ENCODE data around the gene MAPK1. TPM values are rescaled to one million over a fixed set of nuclear protein-coding genes. Genes with fewer than 3 reads are reported as not detected.
A peak's percentile ranks its signal among the peaks of the same experiment; 100 is the strongest.
"Not testable (repeated sequence)": the region's sequence is repeated elsewhere in the genome, so short reads cannot be mapped to it uniquely, and the experiment has no call there.

MAPK1 gene
- total RNA-seq, 4 donors from 2014 or later = 51.3 to 77.8 (median 66.0) TPM

DNA sequence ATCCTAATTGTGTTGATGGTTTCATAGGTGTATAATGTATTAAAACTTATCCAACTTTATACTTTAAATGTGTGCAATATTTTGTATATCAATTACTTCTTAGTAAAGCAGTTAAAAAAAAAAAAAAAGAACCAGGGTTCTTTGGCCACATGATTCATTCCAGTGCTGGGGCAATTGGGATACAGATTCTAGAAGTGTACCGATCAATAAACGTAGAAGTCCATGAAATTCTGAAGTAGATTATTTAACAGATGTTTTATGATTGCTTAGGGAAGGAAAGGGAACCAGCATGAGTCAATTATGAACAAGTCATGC lies 51.0 kb downstream of the MAPK1 start:
- H3K27ac ChIP-seq = peak overlapping the region; percentile 34
- H3K27me3 ChIP-seq = no peaks in the 10 kb centered on the region
- 10% methylated on average over 2 of the region's 2 CpGs for WGBS
- H3K9me3 ChIP-seq = no peaks in the 10 kb centered on the region
- H3K36me3 ChIP-seq = no peaks in the 10 kb centered on the region
- peaks cover 46% of the 10 kb centered on the region for H3K4me1 ChIP-seq
- DNase-seq (ENCODE audit: low spot score in 2 of 2) = no peak
- TF ChIP-seq POLR2AphosphoS5 (IDR thresholded peaks at IDR 0.05) = no peak
- no peak for TF ChIP-seq EP300 (IDR thresholded peaks at IDR 0.05)
- TF ChIP-seq POLR2A (IDR thresholded peaks at IDR 0.05) = no peak
- TF ChIP-seq, protein P1, sequence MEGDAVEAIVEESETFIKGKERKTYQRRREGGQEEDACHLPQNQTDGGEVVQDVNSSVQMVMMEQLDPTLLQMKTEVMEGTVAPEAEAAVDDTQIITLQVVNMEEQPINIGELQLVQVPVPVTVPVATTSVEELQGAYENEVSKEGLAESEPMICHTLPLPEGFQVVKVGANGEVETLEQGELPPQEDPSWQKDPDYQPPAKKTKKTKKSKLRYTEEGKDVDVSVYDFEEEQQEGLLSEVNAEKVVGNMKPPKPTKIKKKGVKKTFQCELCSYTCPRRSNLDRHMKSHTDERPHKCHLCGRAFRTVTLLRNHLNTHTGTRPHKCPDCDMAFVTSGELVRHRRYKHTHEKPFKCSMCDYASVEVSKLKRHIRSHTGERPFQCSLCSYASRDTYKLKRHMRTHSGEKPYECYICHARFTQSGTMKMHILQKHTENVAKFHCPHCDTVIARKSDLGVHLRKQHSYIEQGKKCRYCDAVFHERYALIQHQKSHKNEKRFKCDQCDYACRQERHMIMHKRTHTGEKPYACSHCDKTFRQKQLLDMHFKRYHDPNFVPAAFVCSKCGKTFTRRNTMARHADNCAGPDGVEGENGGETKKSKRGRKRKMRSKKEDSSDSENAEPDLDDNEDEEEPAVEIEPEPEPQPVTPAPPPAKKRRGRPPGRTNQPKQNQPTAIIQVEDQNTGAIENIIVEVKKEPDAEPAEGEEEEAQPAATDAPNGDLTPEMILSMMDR (IDR thresholded peaks at IDR 0.05) = no peak
- H3K4me3 ChIP-seq = no peak overlapping the region

DNA sequence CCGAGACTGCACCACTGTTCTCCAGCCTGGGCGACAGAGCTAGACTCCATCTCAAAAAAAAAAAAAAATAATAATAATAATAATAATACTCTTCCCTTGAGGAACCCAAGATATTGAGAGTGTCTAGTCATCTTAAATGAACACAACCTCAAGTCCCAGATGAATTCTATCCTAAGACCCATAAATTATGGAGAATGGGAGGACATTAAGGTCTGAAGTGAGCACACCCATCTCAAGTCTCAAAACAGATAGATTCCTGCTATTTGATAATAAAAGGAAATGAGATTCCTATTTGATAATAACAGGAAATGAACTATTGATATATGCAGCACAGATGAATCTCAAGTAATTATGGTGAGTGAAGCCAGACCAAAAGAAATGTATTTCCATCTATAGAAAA lies 51.5 kb downstream of the MAPK1 start:
- WGBS = 98% methylated on average over 2 of the region's 2 CpGs
- Histone ChIP-seq H3K36me3 (no peaks in the 10 kb centered on the region), H3K4me1 (peaks cover 46% of the 10 kb centered on the region), H3K27me3 (no peaks in the 10 kb centered on the region), H3K9me3 (no peaks in the 10 kb centered on the region), H3K4me3 (no peak overlapping the region), H3K27ac (peak overlapping the region; percentile 34)
- TF ChIP-seq EP300 (IDR thresholded peaks at IDR 0.05) (no peak), POLR2AphosphoS5 (IDR thresholded peaks at IDR 0.05) (no peak), POLR2A (IDR thresholded peaks at IDR 0.05) (no peak)
- TF ChIP-seq, protein P1 (IDR thresholded peaks at IDR 0.05) = no peak
- no peak for DNase-seq (ENCODE audit: low spot score in 2 of 2)

DNA sequence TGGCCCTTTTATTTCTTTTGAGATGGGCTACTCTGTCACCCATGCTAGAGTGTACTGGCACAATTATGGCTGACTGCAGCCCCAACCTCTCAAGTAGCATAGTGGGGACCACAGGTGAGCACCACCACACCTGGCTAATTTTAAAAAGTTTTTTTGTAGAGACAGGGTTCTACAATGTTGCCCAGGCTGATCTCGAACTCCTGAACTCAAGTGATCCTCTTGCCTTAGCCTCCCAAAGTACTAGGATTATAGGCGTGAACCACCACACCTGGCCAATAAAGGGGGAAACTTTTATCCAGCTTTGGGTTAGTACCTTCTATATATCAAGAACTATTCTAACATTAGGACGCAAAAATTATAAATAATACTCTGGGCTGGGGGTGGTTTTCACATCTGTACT lies 52.1 kb downstream of the MAPK1 start:
- peaks cover 46% of the 10 kb centered on the region for H3K4me1 ChIP-seq
- 96% methylated on average over 3 of the region's 3 CpGs for WGBS
- no peaks in the 10 kb centered on the region for H3K27me3 ChIP-seq
- no peak overlapping the region for H3K4me3 ChIP-seq
- no peaks in the 10 kb centered on the region for H3K9me3 ChIP-seq
- H3K36me3 ChIP-seq = no peaks in the 10 kb centered on the region
- peak overlapping the region; percentile 34 for H3K27ac ChIP-seq
- TF ChIP-seq EP300 (IDR thresholded peaks at IDR 0.05) (no peak), POLR2A (IDR thresholded peaks at IDR 0.05) (no peak), POLR2AphosphoS5 (IDR thresholded peaks at IDR 0.05) (no peak)
- TF ChIP-seq, protein P1 (IDR thresholded peaks at IDR 0.05) = no peak
- DNase-seq (ENCODE audit: low spot score in 2 of 2) = no peak

DNA sequence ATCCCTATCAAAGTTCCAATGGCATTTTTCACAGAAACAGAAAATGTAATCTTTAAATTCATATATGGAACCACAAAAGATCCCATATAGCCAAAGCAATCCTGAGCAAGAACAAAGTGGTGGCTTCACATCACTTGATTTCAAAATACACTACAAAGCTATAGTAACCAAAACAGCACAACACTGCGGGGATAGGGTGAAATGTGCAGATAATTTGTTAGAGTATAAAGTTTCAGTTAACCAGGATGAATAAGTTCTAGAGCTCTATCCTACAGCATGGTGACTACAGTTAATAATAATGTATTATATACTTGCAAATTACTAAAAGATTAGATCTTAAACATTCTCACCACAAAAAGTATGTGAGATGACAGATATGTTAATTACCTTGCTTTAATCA lies 55.5 kb downstream of the MAPK1 start:
- H3K27ac ChIP-seq = no peak overlapping the region
- peaks cover 28% of the 10 kb centered on the region for H3K4me1 ChIP-seq
- H3K4me3 ChIP-seq = no peak overlapping the region
- DNase-seq (ENCODE audit: low spot score in 2 of 2) = no peak
- peaks cover under 1% of the 10 kb centered on the region for H3K36me3 ChIP-seq
- H3K27me3 ChIP-seq = no peaks in the 10 kb centered on the region
- WGBS = 100% methylated on average over 1 of the region's 1 CpG
- no peaks in the 10 kb centered on the region for H3K9me3 ChIP-seq
- no peak for TF ChIP-seq EP300 (IDR thresholded peaks at IDR 0.05)
- TF ChIP-seq POLR2A (IDR thresholded peaks at IDR 0.05) = no peak
- TF ChIP-seq POLR2AphosphoS5 (IDR thresholded peaks at IDR 0.05) = no peak
- TF ChIP-seq, protein P1 (IDR thresholded peaks at IDR 0.05) = no peak

DNA sequence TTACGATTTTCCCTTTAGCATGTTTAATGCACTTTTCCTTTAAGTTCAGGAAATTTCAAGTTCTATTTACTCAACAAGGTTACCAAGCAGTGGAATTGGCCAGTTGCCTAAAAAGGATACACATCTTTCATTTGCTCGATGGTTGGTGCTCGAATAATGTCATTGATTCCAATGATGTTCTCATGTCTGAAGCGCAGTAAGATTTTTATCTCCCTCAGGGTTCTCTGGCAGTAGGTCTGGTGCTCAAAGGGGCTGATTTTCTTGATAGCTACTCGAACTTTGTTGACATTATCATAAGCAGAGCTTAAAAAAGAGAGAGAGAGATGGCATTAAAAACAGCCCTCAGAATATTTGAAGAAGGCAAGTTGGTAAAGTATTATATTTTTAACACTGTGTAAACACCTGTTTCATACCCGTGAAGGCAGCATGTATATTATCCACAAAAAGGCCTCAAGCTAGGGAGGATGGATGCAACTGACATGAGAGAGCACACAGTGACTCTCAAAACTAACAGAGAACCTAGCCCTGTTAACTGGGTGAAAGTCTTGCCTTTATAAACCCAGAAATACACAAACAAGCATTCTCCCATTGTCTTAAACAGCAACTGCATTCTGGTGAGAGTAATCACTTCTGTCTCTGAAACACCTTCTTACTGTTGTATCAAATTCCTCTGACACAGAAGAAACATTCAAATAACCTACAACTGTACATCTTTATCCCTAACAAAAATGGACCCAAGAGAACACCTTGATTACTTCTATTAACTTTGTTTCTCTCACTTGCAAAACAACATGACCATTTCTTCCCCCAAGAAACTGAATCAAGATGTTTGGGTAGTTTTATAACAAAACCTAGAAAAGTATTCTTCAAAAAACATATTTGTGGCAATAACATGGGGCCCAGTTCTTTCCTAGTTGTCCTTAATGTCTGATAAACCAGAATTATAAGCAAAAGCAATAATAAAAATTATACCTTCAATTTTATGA lies 59.6 kb downstream of the MAPK1 start:
- Histone ChIP-seq H3K27ac (no peak overlapping the region), H3K27me3 (no peaks in the 10 kb centered on the region), H3K4me3 (no peak overlapping the region), H3K36me3 (peaks cover 36% of the 10 kb centered on the region), H3K9me3 (no peaks in the 10 kb centered on the region), H3K4me1 (peaks cover 6% of the 10 kb centered on the region)
- WGBS = 31% methylated on average over 6 of the region's 6 CpGs
- DNase-seq (ENCODE audit: low spot score in 2 of 2) = no peak
- TF ChIP-seq POLR2A (IDR thresholded peaks at IDR 0.05) (no peak), EP300 (IDR thresholded peaks at IDR 0.05) (no peak), POLR2AphosphoS5 (IDR thresholded peaks at IDR 0.05) (no peak)
- TF ChIP-seq, protein P1 (IDR thresholded peaks at IDR 0.05) = no peak

DNA sequence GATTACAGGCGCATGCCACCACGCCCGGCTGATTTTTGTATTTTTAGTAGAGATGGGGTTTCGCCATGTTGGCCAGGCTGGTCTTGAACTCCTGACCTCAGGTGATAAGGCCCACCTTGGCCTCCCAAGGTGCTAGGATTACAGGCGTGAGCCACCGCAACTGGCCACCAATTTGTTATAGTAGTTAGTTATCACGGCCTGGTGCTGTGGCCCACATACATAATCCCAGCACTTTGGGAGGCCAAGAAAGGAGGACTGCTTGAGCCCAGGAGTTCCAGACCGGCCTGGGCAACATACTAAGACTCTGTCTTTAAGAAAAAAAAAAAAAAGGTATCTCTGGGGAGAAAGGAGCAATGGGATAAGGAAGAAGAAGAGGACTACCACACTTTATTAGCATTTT lies 62.1 kb downstream of the MAPK1 start:
- not testable (repeated sequence) for H3K27me3 ChIP-seq; H3K4me1 ChIP-seq; H3K4me3 ChIP-seq; DNase-seq (ENCODE audit: low spot score in 2 of 2); H3K9me3 ChIP-seq; H3K27ac ChIP-seq
- 98% methylated on average over 8 of the region's 8 CpGs for WGBS
- H3K36me3 ChIP-seq = peaks cover 61% of the 10 kb centered on the region

Data from suprapubic skin (tissue), 4 donors.